ENCODE measurements around the gene DNHD1.

Gene DNHD1

DNA sequence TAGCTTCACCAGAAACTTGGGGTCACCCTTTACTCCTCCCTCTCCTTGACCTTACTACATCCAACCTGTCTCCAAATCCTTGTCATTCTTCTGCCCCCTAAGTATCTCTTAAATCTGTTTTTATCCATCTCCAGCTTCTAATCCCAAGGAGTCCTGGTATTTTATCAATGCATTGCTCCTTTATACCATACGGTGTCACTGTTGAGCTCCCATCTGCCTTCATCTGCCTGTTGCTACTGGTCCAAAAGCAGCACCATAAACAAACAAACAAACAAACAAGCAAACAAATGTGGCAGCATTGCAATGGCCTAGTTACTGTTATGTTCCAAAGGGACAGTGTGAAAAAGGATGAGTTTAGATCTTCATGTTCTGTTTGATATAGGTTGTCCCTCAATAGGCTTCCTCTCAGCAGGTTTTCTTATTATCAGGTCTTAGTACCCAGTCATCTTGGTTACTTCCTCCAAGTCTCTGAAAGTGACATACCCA, 34.2 kb downstream of the DNHD1 start:
- peak; percentile 60 for DNase-seq (ENCODE audit: low spot score)

DNA sequence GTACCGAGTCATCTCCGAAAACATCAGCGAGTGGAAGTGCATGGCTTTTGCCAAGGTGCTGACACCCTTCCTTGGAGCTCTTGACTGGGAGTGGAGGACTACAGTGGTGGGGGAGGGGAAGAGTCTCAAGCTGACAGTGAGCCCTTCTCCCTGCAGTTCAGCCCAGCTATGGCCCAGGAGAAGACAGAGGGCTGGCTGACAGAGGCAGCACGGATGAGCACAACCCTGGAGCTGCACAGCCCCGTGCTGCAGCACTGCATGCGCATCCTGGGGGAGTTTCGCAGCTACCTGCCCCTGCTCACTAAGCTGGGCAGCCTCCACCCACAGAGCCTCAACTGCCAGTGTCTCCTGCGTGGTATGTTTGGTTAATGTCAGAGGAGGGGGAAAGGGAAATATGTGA, 41.4 kb downstream of the DNHD1 start:
- DNase-seq (ENCODE audit: low spot score): no peak

DNA sequence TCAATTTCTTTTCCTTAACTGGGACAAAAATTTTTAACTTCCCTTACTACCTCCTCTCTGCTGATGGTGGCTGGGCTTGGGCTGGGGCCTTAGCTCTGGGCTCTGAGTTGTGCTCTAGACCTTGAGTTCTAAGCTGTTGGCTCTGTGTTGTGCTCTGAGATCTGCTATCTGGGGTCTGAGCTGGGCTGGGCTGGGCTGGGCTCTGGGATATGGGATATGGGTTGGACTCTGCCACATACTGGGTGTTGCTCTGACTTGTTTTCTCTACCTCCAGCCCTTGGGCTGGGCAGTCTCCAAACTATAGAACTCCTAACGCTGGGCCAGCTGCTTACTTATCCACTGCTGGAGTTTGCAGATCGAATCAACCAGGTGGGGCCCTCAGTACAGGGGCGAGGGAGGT, 41.9 kb downstream of the DNHD1 start:
- DNase-seq (ENCODE audit: low spot score): no peak

DNA sequence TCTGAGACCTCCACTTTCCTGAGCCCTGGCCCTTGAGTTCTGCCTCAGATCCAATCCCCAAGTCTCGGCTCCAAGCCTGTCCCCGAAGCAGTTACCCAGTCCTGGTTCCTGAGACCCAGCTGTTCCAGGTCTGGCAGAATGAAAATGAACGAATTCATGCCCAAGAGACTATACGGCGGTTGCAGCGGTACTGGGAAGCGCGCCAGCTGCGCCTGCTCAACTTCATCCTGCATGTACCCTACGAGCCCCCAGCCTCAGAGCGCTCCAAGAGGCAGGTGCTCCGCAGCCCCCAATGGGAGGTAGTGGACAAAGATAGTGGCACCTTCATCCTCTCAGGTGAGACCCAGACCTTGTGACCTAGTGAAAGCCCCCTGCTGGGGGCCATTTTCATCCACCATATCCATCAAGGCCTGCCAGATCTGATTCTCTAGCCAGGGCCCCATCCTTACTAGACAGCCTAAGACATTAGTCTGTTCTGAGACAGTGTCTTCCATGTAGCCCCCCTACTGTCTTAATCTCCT, 42.7 kb downstream of the DNHD1 start:
- DNase-seq (ENCODE audit: low spot score): no peak

DNA sequence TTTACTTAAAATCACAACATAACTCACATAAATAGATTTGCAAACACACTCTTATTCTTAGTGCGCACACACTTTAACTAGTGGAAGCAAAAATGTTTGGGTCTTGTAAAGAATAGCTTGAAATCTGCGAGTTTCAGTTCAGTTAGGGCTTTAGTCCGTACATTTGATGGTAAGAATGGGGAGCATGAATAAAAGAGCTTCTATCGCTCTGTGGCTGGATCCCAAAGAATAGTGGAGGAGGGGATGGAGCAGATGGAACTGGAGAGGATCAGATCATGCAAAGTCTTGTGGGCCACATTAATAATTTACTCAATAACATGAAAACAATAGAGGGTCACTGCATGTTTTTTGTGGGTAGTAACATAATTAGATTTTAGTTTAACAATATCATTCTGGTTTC, 44.3 kb downstream of the DNHD1 start:
- DNase-seq (ENCODE audit: low spot score): no peak

DNA sequence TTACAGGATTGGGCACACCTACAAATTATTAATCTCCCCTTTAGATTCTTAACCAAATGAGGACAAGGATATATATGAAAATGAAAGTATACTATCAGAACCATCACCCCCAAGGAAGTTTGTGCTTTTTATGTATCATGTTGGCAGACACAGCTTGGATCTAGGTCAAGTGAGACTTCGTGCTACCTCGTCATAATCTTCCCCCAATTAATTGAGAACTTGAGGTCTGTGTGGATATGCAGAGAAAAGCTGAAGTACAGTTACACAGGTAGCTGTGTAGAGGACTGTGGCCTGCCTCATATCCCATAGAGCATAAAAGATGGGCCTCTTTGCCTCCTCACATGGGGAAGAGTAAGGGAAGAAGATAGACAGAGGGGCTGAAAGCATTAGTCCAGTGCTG, 45.6 kb downstream of the DNHD1 start:
- no peak for DNase-seq (ENCODE audit: low spot score)

DNA sequence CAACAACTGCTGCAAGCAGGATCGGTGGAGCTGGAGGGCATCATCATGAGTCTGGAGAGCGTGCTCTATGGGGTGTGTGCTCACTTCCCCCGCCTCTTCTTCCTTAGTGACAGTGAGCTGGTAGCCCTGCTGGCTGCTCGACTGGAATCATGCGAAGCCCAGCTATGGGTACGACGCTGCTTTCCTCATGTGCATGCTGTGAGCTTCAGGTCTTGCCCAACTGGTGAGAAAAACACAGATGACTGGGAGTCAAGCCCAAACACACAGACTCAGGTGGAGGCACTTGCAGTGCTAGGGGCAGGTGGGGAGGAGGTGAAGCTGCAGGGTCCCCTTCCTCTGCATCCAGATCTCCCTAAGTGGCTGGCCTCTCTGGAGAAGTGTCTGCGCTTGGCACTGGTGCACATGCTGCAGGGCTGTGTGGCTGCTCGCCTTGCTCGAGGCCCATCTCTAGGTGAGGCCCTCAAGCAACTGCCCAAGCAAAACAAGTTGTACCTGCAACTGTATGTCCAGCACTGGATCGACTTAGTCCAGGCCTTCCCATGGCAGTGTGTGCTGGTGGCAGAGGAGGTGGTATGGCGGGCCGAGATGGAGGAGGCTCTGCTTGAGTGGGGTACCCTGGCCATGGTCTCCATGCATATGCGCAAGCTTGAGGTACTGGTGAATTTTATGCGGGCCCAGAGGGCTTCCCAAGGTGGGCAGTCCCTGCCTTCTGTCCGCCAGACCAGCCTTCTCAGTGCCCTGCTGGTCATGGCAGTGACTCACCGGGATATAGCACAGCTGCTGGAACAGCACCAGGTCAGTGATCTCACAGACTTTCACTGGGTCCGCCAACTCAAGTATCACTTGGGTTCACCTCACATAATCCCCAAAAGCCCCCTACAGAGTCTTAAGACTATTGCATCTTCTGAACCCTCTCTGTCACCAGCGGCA, 48.1 kb downstream of the DNHD1 start:
- no peak for DNase-seq (ENCODE audit: low spot score)

DNA sequence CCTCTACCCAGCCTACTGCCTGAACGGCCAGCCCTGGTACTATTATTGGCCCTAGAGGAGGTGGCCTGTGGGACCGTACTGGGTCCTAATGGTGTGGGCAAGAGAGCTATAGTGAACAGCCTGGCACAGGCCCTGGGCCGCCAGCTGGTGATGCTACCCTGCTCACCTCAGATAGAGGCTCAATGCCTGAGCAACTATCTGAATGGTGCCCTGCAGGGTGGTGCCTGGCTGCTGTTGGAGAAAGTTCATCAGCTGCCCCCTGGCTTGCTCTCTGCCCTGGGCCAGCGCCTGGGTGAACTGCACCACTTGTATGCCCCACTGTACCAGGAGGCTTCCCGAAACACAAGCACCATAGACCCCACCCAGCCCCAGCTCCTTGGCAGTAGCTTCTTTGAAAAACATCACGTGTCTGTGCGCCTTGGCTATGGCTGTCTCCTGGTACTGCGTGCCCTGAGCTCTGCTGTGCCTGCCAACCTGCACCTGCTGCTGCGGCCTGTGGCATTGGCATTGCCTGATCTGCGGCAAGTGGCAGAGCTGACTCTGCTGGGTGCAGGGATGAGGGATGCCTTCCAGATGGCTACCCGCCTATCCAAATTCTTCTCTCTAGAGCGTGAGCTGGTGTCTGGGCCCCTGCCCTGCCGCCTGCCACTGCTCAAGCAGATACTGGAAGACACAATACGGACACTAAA, 49.0 kb downstream of the DNHD1 start:
- no peak for DNase-seq (ENCODE audit: low spot score)

DNA sequence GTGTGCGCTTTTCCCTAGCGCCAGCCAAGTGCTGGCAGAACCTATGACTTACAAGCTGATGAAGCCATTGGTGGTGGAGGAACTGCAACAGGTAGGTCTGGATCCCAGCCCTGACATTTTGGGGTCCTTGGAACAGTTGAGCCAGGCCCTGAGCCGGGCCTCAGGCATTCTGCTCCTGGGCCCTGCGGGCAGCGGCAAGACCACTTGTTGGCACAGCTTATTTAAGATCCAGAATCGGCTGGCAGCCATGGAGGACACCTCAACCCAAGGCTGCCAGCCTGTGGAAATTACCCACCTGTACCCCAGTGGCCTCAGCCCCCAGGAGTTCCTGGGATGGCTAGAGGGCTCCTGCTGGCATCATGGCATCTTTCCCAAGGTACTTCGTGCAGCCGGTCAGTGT, 49.7 kb downstream of the DNHD1 start:
- DNase-seq (ENCODE audit: low spot score): no peak

DNA sequence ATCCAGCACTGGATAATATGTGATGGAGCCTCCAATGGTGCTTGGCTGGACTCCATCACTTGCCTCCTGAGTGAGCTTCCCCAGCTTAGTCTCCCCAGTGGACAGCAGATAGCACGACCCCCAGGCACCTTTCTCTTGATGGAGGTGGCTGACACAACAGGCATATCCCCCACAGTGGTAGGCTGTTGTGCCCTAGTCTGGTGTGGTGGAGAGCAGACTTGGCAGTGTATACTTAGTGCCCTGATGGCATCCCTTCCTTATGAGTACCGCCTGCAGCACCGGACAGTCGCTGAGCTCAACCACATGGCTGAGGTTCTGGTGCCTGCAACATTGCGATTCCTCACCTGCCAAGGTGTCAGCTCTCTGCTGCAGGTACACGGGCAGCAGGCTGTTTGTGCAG, 50.1 kb downstream of the DNHD1 start:
- DNase-seq (ENCODE audit: low spot score): no peak

DNA sequence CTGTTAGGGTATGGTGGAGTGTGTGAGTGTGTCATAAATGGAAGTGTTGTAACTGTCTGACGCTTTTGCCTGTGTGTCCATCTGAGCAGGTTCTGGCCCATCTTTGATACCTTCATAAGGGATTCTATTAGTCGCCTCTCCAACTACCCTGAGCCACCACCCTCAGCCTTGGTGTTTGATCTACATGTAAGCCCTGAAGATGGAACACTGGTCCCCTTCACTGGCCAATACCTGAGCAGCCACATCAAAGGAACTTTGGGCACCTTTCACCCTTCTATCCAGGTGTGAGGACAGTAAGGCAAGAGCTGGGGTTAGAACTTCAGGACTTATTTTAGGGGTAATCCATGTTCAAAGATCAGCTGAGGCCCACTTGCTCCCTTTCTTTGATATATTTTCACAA, 51.0 kb downstream of the DNHD1 start:
- peak; percentile 59 for DNase-seq (ENCODE audit: low spot score)

DNA sequence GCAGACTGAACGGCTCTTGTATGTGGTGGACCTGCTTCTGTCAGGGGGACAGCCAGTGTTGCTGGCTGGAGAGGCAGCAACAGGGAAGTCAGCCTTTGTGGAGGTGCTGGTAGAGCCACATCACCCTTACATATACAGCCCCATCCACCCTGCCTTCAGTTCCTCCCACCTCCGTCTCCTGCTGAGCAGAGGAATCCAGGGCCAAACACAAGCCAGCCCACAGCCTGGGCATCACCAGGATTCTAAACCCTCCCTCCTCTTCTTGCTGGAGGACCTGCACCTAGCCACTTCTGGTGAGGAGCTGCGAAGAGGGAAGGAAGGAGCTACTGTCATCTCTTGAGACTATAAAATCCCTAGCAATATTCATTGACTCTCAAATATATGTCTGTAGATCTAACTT, 51.6 kb downstream of the DNHD1 start:
- DNase-seq (ENCODE audit: low spot score): peak; percentile 6

DNA sequence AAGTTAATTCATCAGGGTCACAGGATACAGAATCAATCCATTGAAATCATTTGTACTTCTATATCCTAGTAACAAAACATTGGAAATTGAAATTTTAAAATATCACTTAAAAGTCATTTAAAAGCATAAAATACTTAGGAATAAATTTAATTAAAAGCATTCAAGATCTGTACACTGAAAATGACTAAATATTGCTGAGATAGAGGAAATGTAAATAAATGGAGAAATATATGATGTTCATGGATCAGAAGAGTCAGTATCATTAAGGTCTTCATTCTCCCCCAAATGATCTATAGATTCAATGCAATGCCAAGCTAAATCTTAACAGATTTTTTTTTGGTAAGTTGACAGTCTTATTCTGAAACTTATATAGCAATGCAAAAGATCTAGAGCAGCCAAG, 56.6 kb downstream of the DNHD1 start:
- DNase-seq (ENCODE audit: low spot score): no peak

DNA sequence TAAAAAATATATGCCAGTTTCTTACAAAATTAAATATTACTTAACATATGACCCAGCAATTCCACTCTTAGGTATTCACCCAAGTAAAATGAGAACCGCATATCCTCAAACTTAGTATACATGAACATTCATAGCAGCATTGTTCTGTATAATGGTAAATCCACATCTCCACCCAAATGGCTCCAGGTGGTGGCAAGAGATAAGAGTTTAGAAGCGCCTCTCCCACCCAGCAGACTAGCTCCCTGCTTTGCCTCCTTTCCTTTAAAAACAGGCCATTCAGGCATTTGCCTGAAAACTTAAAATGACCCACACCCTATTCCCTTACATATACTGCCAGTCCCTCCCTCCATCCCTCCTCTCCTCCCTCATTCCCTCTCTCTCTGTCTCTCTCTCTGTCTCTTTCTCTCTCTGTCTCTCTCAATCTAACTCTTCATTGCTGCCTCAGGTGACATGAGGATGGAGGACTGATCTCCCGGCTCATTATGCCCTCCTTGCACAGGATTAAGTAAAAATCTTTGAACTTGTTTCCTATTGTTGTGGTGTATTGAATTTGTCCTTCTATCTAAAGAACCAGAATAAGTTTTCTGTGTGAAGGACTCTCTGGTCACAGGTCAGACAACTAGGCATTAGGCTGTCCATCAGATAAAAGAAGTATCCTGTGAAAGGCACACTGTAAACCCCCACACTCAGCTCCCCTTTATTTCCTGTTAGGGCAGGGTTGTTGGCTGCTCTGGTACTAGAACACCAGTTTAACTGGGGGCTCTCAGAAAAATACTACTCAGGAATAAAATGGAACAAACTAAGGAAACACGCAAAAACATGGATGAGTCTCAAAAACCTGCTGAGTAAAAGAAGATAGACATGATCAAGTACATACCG, 58.0 kb downstream of the DNHD1 start:
- DNase-seq (ENCODE audit: low spot score): no peak

DNA sequence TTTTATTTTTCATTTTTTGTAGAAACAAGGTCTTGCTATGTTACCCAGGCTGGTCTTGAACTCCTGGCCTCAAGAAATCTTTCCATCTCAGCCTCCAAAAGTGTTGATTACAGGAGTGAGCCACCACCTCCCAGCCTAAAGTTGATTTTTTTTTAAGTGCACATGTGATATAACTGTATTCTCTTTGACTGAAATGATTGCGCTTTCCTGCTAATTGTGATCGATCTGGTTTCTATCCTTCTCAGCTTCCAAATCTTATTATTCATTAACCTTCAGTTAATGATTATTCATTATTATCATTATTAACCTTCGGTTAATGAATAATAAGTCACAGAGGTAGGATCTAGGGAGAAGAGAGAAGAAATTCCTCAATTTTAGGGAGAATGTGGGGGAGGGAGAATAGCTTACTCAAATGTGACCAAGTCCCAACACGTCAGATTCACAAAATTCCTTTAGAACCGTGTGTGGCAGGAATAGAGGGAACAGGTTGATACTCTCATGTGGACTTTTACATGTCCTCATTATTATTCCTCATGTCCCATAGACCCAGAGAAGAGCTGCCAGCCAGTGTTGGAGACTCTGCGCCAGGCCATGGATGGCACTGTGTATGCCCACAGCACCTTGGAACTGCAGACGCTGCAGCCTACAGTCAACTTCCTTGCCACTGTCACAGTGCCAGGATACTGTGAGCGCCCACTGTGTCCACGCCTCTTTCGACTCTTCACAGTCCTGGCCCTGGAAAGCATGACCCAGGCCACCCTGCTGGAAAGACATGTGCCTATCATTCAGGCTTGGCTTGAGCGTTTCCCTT, 59.3 kb downstream of the DNHD1 start:
- DNase-seq (ENCODE audit: low spot score): no peak

DNA sequence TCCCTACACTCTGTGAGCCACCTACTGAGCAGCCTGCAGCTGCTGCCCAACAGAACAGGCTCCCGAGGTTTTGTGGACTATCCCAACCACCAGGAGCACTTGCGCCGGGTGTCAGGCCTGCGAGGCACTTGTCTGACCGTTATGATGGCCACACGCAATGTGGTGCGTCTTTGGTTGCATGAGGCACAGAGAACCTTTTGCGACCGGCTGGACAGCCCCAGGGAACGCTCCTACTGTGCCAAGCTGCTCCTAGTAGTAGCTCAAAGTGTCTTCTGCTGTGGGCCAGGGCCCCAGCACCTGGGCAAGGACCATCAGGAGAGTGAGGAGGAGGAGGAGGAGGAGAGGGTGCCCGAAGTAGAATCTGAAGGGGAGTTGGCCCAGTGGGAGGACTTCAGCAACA, 60.0 kb downstream of the DNHD1 start:
- no peak for DNase-seq (ENCODE audit: low spot score)

DNA sequence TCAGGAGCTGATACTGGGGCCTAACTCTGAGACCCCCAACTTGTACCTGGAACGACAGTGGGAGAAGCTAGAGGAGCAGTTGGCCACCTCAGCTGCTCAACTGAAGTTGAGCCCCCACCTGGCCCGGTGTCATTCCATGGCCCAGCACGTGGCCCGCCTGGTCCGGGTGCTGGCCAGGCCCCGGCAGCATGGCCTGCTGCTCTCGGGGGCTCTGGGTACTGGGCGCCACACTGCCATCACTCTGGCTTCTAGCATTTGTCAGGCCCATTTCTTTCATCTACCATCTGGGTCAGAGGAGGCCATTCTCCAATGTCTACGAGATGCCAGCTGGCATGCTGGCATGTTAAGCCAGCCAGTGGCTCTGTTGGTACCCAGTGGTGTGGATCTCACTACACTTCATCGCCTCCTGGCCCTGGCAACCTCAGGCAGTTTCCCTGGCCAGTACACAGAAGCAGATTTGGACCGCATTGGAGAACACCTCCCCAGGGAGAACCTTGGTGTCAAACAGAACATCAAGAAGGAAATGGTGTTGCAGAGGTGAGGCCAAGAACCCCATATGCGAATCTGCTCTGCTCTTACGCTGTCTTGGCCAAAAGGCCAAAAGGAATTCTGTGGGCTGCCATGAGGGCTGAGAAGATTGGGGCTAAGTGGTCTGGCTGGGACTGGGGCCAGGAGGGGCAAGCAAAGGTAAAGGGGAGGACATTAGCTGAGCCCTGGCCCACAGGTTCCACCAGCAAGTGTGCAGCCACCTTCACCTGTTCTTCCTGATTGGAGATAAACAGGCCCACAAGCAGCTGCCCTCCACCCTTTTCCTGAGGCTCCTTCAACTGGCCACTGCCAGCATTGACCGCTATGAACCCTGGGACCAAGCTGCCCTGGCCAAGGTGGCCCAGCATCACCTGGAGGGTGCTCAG, 60.9 kb downstream of the DNHD1 start:
- DNase-seq (ENCODE audit: low spot score): no peak

DNA sequence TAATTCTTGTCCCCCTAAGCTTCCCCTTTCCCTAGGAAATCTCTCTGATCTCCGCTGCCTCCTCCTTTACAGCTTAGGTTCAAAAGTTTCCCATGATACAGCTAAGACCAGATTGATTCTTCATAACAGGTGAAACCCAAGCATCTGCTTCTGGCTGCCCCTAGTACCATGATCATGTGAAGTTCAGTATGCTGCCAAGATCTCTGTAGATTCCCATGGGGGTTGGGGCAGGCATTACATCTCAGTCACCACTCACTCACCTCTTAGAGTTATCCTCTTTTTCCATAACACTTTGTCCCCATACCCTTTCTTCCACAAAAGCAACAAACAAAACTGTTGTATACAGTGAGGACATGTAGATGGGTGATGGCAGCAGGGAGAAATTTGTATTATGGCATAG, 62.3 kb downstream of the DNHD1 start:
- DNase-seq (ENCODE audit: low spot score): no peak

DNA sequence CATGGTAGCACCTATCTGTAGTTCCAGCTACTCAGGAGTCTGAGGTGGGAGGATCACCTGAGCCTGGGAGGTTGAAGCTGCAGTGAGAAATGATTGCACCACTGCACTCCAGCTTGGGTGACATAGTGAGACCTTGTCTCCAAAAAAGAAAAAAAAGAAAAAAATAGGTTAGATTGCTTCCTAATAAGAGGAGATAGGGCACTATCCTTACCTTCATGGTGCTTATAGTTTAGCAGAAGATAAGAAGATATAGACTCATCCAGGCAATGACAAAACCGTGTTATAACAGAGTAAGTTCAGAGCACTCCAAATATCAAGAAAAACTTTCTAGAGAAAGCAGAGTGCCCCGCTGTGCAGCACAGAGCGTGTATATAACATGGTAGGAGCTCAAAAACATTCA, 64.2 kb downstream of the DNHD1 start:
- DNase-seq (ENCODE audit: low spot score): no peak

DNA sequence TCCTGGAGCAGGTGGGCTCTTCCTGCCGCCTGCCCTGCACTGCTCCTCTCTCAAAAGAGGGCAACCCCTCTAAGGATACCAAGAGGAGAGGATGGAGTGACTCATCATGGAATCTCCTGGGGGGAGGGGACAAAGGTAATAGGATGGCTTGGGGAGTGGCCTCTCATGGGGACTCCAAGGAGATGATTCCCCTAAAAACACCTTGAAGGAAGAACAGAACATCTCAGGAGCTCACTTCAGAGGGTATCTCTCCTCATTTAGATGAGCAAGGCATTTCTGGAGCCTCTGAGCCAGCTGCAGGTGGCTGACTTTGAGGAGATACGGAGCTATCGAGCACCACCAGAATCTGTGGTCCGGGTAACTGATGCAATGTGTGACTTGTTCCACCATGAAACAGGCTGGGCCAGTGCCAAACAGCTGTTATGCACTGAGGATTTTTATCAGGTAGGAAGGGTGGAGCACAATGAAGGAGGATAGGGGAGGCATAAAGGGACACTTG, 66.1 kb downstream of the DNHD1 start:
- peak; percentile 6 for DNase-seq (ENCODE audit: low spot score)

Data from SW480 (cell line).